ENCODE data around the gene ARHGAP15.

- TF ChIP-seq, protein P1, sequence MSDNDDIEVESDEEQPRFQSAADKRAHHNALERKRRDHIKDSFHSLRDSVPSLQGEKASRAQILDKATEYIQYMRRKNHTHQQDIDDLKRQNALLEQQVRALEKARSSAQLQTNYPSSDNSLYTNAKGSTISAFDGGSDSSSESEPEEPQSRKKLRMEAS (IDR thresholded peaks at IDR 0.05), result no peak
- TF ChIP-seq CREB1 (IDR thresholded peaks at IDR 0.05; ENCODE audit: low read depth), result no peak
- no peak for TF ChIP-seq TAF1 (IDR thresholded peaks at IDR 0.05; ENCODE audit: low read depth)
- TF ChIP-seq FOXM1 (IDR thresholded peaks at IDR 0.05; ENCODE audit: borderline replicate concordance, low read depth), result no peak
- no peak for TF ChIP-seq RAD21 (IDR thresholded peaks at IDR 0.05; ENCODE audit: low read depth)
- TF ChIP-seq, protein P2, sequence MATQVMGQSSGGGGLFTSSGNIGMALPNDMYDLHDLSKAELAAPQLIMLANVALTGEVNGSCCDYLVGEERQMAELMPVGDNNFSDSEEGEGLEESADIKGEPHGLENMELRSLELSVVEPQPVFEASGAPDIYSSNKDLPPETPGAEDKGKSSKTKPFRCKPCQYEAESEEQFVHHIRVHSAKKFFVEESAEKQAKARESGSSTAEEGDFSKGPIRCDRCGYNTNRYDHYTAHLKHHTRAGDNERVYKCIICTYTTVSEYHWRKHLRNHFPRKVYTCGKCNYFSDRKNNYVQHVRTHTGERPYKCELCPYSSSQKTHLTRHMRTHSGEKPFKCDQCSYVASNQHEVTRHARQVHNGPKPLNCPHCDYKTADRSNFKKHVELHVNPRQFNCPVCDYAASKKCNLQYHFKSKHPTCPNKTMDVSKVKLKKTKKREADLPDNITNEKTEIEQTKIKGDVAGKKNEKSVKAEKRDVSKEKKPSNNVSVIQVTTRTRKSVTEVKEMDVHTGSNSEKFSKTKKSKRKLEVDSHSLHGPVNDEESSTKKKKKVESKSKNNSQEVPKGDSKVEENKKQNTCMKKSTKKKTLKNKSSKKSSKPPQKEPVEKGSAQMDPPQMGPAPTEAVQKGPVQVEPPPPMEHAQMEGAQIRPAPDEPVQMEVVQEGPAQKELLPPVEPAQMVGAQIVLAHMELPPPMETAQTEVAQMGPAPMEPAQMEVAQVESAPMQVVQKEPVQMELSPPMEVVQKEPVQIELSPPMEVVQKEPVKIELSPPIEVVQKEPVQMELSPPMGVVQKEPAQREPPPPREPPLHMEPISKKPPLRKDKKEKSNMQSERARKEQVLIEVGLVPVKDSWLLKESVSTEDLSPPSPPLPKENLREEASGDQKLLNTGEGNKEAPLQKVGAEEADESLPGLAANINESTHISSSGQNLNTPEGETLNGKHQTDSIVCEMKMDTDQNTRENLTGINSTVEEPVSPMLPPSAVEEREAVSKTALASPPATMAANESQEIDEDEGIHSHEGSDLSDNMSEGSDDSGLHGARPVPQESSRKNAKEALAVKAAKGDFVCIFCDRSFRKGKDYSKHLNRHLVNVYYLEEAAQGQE (IDR thresholded peaks at IDR 0.05; ENCODE audit: low read depth), result no peak
- TF ChIP-seq TEAD4 (IDR thresholded peaks at IDR 0.05), result no peak
- TF ChIP-seq EP300 (IDR thresholded peaks at IDR 0.05; ENCODE audit: borderline replicate concordance), result no peak
- TF ChIP-seq, protein P3, sequence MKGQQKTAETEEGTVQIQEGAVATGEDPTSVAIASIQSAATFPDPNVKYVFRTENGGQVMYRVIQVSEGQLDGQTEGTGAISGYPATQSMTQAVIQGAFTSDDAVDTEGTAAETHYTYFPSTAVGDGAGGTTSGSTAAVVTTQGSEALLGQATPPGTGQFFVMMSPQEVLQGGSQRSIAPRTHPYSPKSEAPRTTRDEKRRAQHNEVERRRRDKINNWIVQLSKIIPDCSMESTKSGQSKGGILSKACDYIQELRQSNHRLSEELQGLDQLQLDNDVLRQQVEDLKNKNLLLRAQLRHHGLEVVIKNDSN (IDR thresholded peaks at IDR 0.05), result no peak
- no peak for TF ChIP-seq CEBPB (IDR thresholded peaks at IDR 0.05)
- TF ChIP-seq TCF12 (IDR thresholded peaks at IDR 0.05; ENCODE audit: low read depth), result no peak
- no peak for TF ChIP-seq ZBTB7A (IDR thresholded peaks at IDR 0.05; ENCODE audit: low read depth)
- no peak for TF ChIP-seq YY1 (IDR thresholded peaks at IDR 0.05; ENCODE audit: low read depth)
Measured at GRCh38 chr2:143522699-143523098, 393.5 kb downstream of the ARHGAP15 start.

Data from Ishikawa (cell line).